Transverse colon (tissue), 3 donors: ENCODE measurements around the gene RTP5.
"Not testable (repeated sequence)": the region's sequence is repeated elsewhere in the genome, so short reads cannot be mapped to it uniquely, and the experiment has no call there.

ENCODE experiments used
- POLR2A ChIP-seq: fragments of 450-650 bp; IDR thresholded peaks from one replicate; pipeline ENCODE4 v1.6.1; 2016; ENCODE audit warnings: antibody characterized with exemption, mild to moderate bottlenecking, moderate library complexity
- TF ChIP-seq, protein P1 (sequence below), 5 experiments: fragments of 200-600 bp in 3 of 5; fragments of 450-650 bp in 2 of 5; sonication (generic) in 3 of 5; IDR thresholded peaks; 1 replicate in 2 of 5; 2 replicates in 3 of 5; pipeline ENCODE4 v1.5.1; 2016 to 2017; ENCODE audit warnings: antibody characterized with exemption in 5 of 5, inconsistent platforms in 3 of 5, mild to moderate bottlenecking in 2 of 5, moderate library complexity in 1 of 5

DNA sequence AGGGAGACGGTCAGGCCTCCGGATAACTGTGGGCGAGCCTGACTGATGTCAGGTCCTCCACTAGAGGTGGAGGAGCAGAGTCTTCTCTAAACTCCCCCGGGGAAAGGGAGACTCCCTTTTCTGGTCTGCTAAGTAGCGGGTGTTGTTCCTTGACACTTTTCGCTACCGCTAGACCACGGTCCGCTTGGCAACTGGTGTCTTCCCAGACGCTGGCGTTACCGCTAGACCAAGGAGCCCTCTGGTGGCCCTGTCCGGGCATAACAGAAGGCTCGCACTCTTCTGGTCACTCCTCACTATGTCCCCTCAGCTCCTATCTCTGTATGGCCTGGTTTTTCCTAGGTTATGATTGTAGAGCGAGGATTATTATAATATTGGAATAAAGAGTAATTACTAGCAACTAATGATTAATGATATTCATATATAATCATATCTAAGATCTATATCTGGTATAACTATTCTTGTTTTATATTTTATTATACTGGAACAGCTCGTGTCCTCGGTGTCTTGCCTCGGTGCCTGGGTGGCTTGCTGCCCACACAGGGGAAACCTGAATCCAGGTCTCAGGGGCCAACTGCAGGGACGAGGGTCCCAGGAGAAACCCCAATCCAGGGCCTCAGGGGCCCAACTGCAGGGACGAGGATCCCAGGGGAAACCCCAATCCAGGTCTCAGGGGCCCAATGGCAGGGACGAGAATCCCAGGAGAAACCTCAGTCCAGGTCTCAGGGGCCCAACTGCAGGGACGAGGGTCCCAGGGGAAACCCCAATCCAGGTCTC is 6.4 kb downstream of the RTP5 start:
- TF ChIP-seq, protein P1, sequence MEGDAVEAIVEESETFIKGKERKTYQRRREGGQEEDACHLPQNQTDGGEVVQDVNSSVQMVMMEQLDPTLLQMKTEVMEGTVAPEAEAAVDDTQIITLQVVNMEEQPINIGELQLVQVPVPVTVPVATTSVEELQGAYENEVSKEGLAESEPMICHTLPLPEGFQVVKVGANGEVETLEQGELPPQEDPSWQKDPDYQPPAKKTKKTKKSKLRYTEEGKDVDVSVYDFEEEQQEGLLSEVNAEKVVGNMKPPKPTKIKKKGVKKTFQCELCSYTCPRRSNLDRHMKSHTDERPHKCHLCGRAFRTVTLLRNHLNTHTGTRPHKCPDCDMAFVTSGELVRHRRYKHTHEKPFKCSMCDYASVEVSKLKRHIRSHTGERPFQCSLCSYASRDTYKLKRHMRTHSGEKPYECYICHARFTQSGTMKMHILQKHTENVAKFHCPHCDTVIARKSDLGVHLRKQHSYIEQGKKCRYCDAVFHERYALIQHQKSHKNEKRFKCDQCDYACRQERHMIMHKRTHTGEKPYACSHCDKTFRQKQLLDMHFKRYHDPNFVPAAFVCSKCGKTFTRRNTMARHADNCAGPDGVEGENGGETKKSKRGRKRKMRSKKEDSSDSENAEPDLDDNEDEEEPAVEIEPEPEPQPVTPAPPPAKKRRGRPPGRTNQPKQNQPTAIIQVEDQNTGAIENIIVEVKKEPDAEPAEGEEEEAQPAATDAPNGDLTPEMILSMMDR (IDR thresholded peaks at IDR 0.05) = peak in 4 of 5 experiments; percentile 26 to 61 (median 36)
- not testable (repeated sequence) for TF ChIP-seq POLR2A
